GM12878 (cell line): ENCODE data around the gene DXO.

Experiments
- POLR2AphosphoS5 ChIP-seq: IDR thresholded peaks from 2 replicates; pipeline ENCODE4 v1.6.1; 2011; ENCODE audit warnings: mild to moderate bottlenecking, low read length, inconsistent platforms
- RFX5 ChIP-seq: IDR thresholded peaks from 2 replicates; pipeline ENCODE4 v1.6.1; 2011; ENCODE audit warnings: low read depth, low read length, improper control_type of control experiment
- SREBF2 ChIP-seq: IDR thresholded peaks from 2 replicates; pipeline ENCODE4 v1.6.1; 2012; ENCODE audit warnings: mild to moderate bottlenecking, low read length
- ZSCAN29 ChIP-seq: fragments of 450-650 bp; IDR thresholded peaks from 2 replicates; pipeline ENCODE4 v1.6.1; 2017; ENCODE audit warnings: mild to moderate bottlenecking, moderate library complexity
- TF ChIP-seq, protein P1 (sequence below), 3 experiments: IDR thresholded peaks in 2 of 3; conservative IDR thresholded peaks in 1 of 3; 2 replicates each; pipeline ENCODE4 v1.5.1; 2011; ENCODE audit warnings: low read depth in 3 of 3, low read length in 3 of 3, mild to moderate bottlenecking in 3 of 3, control low read depth in 2 of 3, moderate library complexity in 2 of 3, inconsistent platforms in 1 of 3, mixed read lengths in 1 of 3; ENCODE audit not compliant: control insufficient read depth in 2 of 3, insufficient read depth in 1 of 3; ENCODE audit errors: extremely low read depth in 1 of 3
- TF ChIP-seq, protein P2 (sequence below): fragments of 450-650 bp; IDR thresholded peaks from 2 replicates; pipeline ENCODE4 v1.6.1; 2017; ENCODE audit warnings: mild to moderate bottlenecking
- TF ChIP-seq, protein P3 (sequence below): fragments of 450-650 bp; IDR thresholded peaks from 2 replicates; pipeline ENCODE4 v1.6.1; 2016; ENCODE audit warnings: mild to moderate bottlenecking, moderate library complexity, borderline replicate concordance

DNA sequence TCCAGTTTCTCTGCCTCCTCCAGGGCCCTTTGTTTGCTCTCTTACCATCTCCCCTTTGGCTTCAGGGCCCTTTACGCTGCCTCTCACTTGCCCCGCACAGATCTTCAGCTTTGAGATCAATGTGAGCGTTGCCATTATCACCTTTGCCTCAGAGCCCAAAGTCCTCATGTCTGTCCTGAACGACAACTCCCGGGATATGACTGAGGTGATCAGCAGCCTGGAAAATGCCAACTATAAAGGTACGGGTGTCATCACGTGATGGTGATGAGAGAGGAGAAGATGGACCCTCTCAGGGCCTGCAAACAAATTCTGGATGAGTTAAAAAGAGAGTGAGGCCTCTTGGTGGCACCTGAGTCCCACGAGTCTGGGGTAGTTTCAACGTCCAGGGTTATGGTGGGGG lies 36.1 kb downstream of the DXO start:
- TF ChIP-seq, protein P1, sequence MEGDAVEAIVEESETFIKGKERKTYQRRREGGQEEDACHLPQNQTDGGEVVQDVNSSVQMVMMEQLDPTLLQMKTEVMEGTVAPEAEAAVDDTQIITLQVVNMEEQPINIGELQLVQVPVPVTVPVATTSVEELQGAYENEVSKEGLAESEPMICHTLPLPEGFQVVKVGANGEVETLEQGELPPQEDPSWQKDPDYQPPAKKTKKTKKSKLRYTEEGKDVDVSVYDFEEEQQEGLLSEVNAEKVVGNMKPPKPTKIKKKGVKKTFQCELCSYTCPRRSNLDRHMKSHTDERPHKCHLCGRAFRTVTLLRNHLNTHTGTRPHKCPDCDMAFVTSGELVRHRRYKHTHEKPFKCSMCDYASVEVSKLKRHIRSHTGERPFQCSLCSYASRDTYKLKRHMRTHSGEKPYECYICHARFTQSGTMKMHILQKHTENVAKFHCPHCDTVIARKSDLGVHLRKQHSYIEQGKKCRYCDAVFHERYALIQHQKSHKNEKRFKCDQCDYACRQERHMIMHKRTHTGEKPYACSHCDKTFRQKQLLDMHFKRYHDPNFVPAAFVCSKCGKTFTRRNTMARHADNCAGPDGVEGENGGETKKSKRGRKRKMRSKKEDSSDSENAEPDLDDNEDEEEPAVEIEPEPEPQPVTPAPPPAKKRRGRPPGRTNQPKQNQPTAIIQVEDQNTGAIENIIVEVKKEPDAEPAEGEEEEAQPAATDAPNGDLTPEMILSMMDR (IDR thresholded peaks at IDR 0.05 in 2 of 3, conservative IDR thresholded peaks at IDR 0.05 in 1 of 3; ENCODE audit: control insufficient read depth in 2 of 3, extremely low read depth in 1 of 3, insufficient read depth in 1 of 3, low read depth in 3 of 3, low read length in 3 of 3) = no peak
- TF ChIP-seq SREBF2 (no peak), ZSCAN29 (no peak), POLR2AphosphoS5 (no peak), RFX5 (no peak)
- TF ChIP-seq, protein P2, sequence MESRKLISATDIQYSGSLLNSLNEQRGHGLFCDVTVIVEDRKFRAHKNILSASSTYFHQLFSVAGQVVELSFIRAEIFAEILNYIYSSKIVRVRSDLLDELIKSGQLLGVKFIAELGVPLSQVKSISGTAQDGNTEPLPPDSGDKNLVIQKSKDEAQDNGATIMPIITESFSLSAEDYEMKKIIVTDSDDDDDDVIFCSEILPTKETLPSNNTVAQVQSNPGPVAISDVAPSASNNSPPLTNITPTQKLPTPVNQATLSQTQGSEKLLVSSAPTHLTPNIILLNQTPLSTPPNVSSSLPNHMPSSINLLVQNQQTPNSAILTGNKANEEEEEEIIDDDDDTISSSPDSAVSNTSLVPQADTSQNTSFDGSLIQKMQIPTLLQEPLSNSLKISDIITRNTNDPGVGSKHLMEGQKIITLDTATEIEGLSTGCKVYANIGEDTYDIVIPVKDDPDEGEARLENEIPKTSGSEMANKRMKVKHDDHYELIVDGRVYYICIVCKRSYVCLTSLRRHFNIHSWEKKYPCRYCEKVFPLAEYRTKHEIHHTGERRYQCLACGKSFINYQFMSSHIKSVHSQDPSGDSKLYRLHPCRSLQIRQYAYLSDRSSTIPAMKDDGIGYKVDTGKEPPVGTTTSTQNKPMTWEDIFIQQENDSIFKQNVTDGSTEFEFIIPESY = no peak
- TF ChIP-seq, protein P3, sequence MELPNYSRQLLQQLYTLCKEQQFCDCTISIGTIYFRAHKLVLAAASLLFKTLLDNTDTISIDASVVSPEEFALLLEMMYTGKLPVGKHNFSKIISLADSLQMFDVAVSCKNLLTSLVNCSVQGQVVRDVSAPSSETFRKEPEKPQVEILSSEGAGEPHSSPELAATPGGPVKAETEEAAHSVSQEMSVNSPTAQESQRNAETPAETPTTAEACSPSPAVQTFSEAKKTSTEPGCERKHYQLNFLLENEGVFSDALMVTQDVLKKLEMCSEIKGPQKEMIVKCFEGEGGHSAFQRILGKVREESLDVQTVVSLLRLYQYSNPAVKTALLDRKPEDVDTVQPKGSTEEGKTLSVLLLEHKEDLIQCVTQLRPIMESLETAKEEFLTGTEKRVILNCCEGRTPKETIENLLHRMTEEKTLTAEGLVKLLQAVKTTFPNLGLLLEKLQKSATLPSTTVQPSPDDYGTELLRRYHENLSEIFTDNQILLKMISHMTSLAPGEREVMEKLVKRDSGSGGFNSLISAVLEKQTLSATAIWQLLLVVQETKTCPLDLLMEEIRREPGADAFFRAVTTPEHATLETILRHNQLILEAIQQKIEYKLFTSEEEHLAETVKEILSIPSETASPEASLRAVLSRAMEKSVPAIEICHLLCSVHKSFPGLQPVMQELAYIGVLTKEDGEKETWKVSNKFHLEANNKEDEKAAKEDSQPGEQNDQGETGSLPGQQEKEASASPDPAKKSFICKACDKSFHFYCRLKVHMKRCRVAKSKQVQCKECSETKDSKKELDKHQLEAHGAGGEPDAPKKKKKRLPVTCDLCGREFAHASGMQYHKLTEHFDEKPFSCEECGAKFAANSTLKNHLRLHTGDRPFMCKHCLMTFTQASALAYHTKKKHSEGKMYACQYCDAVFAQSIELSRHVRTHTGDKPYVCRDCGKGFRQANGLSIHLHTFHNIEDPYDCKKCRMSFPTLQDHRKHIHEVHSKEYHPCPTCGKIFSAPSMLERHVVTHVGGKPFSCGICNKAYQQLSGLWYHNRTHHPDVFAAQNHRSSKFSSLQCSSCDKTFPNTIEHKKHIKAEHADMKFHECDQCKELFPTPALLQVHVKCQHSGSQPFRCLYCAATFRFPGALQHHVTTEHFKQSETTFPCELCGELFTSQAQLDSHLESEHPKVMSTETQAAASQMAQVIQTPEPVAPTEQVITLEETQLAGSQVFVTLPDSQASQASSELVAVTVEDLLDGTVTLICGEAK = no peak
